GM18499 (cell line): ENCODE results near the gene TDP2.

ENCODE experiments used
- ATAC-seq: cut with Tn5 transposase; IDR thresholded peaks from one replicate; pipeline ENCODE4 v1.9.1; 2021; ENCODE audit warnings: moderate number of reproducible peaks; ENCODE audit not compliant: insufficient read depth, unreplicated experiment

The TDP2 gene

GRCh38 chr6:24607310-24608105 lies 59.2 kb downstream of the TDP2 start:
- no peak for ATAC-seq

DNA sequence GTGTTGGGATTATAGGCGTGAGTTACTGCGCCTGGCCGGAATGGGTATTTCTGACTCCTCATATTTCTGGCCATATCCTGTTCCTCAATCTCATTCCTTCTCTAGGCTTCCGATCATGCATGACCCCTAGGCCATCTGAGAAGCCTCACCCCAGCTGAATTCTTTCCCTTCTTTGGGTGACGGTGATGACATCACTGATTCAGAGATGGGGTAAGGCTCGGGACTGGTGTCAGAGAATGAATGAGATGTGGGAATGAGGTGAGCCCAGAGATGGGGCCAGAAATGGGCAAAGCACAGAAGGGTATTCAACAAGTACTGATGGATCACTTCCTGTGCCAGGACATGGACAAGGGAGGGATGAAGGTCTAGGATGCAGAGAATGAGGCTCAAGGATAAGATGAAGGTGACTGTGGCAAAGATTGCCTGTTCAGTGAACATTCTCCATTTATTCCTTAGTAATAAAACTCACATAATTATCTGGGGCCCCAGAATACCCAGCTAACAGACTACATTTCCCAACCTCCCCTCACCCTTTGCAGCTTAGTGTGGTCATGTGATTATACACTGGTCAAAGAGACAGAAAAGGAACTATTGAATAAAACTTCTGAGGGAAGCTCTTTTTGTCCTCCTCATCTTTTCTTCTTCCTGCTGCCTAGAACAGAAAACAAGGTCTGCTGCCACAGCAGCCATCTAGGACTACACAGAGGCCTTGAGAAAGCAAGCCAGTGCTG lies 60.3 kb downstream of the TDP2 start:
- no peak for ATAC-seq

GRCh38 chr6:24603241-24603640 lies 63.5 kb downstream of the TDP2 start:
- ATAC-seq: no peak

DNA sequence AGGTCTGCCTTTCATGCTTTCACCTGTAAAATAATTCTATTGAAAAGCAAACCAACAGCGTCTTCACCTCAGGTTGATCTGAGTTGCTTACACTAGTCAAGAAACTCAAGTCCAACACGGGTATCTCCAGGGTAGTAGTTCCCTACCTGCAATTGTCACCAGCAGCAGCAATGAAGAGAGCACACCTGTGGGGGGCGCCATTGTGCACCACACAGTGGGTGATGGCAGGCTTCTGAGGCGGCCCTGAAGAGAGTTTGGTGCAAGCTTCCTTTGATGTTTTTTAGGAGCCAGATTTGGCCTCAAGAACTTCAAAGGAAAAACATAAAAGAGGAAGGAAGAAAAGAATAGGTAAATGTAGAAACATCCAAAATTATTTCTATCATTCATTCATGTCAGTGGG lies 65.8 kb downstream of the TDP2 start:
- no peak for ATAC-seq
